ENCODE measurements around the gene TRIM5. TPM values are rescaled to one million over a fixed set of nuclear protein-coding genes. Genes with fewer than 3 reads are reported as not detected.

The TRIM5 gene
- 26.9 TPM for total RNA-seq (2013)
- 10 to 100 TPM in 2 of 3 donors, 1 to 10 TPM in 1; 9.4 to 14.4 (median 10.6) TPM for polyA plus RNA-seq
- polyA minus RNA-seq: 14.0 and 21.7 TPM in 2 replicates
- 19.0 to 97.2 (median 21.7) reads per million in 11 experiments for total RNA-seq

- H2AFZ ChIP-seq (ENCODE audit: insufficient read depth, low read depth, low read length, poor library complexity, severe bottlenecking): peak within 1 kb of the TSS; percentile 69
- WGBS (ENCODE audit: insufficient coverage): 0% methylated on average over 7 of the region's 13 CpGs
- Mint-ChIP-seq H3K9me3 (peaks cover 0 to 2% (median 0%) of the 10 kb centered on the region in 7 donors), H3K4me1 (peaks cover 29% of the 10 kb centered on the region), H3K27me3 (ENCODE audit: low read depth in 3 of 3) (no peaks in the 10 kb centered on the region), H3K36me3 (peaks cover 13 to 22% of the 10 kb centered on the region in 2 donors), H3K27ac (peak within 1 kb of the TSS; percentile 97 to 100 (median 99)), H3K4me3 (peak within 1 kb of the TSS; percentile 92 to 95)
- H3K27ac ChIP-seq (ENCODE audit: low read depth in 1 of 2, low read length in 2 of 2): peak within 1 kb of the TSS; percentile 88 to 94
- peaks cover 53% of the 10 kb centered on the region for H3K79me2 ChIP-seq (ENCODE audit: insufficient read depth, low read length)
- peak within 1 kb of the TSS; percentile 76 for H3K9ac ChIP-seq (ENCODE audit: insufficient read depth, low read length, poor library complexity, severe bottlenecking)
- peak within 1 kb of the TSS; percentile 90 for H3K4me2 ChIP-seq (replicated peaks; ENCODE audit: extremely low read depth, low read length, poor library complexity, severe bottlenecking)
- H4K20me1 ChIP-seq (ENCODE audit: insufficient read depth, low read length): peaks cover 11% of the 10 kb centered on the region
- peak; percentile 83 to 96 (median 91) for DNase-seq
- no peaks in the 10 kb centered on the region for H3K27me3 ChIP-seq (ENCODE audit: control insufficient read depth in 2 of 2, insufficient read depth in 2 of 2, low read length in 2 of 2)
- peak within 1 kb of the TSS; percentile 63 to 99 (median 81) for H3K4me3 ChIP-seq (replicated peaks in 1 of 3; ENCODE audit: low read depth in 2 of 3, low read length in 3 of 3)
- H3K9me3 ChIP-seq (replicated peaks in 1 of 2; ENCODE audit: control insufficient read depth in 1 of 2, insufficient read depth in 1 of 2, low read length in 2 of 2): no peaks in the 10 kb centered on the region
- H3K4me1 ChIP-seq (ENCODE audit: control insufficient read depth in 1 of 2, insufficient read depth in 2 of 2, low read length in 2 of 2): peaks cover 27 to 31% of the 10 kb centered on the region in 2 donors
- intact Hi-C loops (cut with micrococcal nuclease): loop anchor here (5.0 kb wide), 2 partner anchors 63 to 132 kb away; no protein-coding TSS in a partner anchor
- H3K36me3 ChIP-seq (replicated peaks in 1 of 2; ENCODE audit: control insufficient read depth in 1 of 2, insufficient read depth in 2 of 2, low read length in 2 of 2): peaks cover 2 to 16% of the 10 kb centered on the region in 2 donors
- TF ChIP-seq CTCF (IDR thresholded peaks at IDR 0.05): peak; percentile 55
Observed at GRCh38 chr11:5684646-5685362, at the start of gene TRIM5. Gene TRIM5 (minus strand): TSS chr11:5685074. CDS start chr11:5680177, 4,897 bp downstream.

GRCh38 chr11:5727691-5728090, 42.8 kb upstream of the TRIM5 start:
- no peaks in the 10 kb centered on the region for H3K9me3 ChIP-seq (replicated peaks in 1 of 2; ENCODE audit: control insufficient read depth in 1 of 2, insufficient read depth in 1 of 2, low read length in 2 of 2)
- Mint-ChIP-seq H3K36me3 (no peaks in the 10 kb centered on the region), H3K4me1 (no peaks in the 10 kb centered on the region), H3K27me3 (ENCODE audit: low read depth in 3 of 3) (peaks cover 0 to 2% (median 2%) of the 10 kb centered on the region in 3 donors), H3K4me3 (no peak overlapping the region), H3K9me3 (peaks cover 0 to 5% (median 0%) of the 10 kb centered on the region in 7 donors), H3K27ac (no peak overlapping the region)
- TF ChIP-seq CTCF (IDR thresholded peaks at IDR 0.05): no peak
- H3K79me2 ChIP-seq (ENCODE audit: insufficient read depth, low read length): no peaks in the 10 kb centered on the region
- 88% methylated on average over 1 of the region's 1 CpG for WGBS (ENCODE audit: insufficient coverage)
- H3K9ac ChIP-seq (ENCODE audit: insufficient read depth, low read length, poor library complexity, severe bottlenecking): no peak overlapping the region
- H4K20me1 ChIP-seq (ENCODE audit: insufficient read depth, low read length): no peaks in the 10 kb centered on the region
- H3K27ac ChIP-seq (ENCODE audit: low read depth in 1 of 2, low read length in 2 of 2): no peak overlapping the region
- H3K4me3 ChIP-seq (replicated peaks in 1 of 3; ENCODE audit: low read depth in 2 of 3, low read length in 3 of 3): no peak overlapping the region
- no peak overlapping the region for H2AFZ ChIP-seq (ENCODE audit: insufficient read depth, low read depth, low read length, poor library complexity, severe bottlenecking)
- no peak overlapping the region for H3K4me2 ChIP-seq (replicated peaks; ENCODE audit: extremely low read depth, low read length, poor library complexity, severe bottlenecking)
- no peaks in the 10 kb centered on the region for H3K27me3 ChIP-seq (ENCODE audit: control insufficient read depth in 2 of 2, insufficient read depth in 2 of 2, low read length in 2 of 2)
- no peaks in the 10 kb centered on the region for H3K4me1 ChIP-seq (ENCODE audit: control insufficient read depth in 1 of 2, insufficient read depth in 2 of 2, low read length in 2 of 2)
- H3K36me3 ChIP-seq (replicated peaks in 1 of 2; ENCODE audit: control insufficient read depth in 1 of 2, insufficient read depth in 2 of 2, low read length in 2 of 2): no peaks in the 10 kb centered on the region
- no peak for DNase-seq
- intact Hi-C loops (cut with micrococcal nuclease): no loop called here
